T-helper 9 cell (primary cell): Measurements from ENCODE around the gene TTC34.
"Not testable (repeated sequence)": the region's sequence is repeated elsewhere in the genome, so short reads cannot be mapped to it uniquely, and the experiment has no call there.

Experiments
- DNase-seq: peaks from one replicate; pipeline ENCODE4 v3.0.0-alpha.2; 2020

Gene TTC34

GRCh38 chr1:2759433-2759832, 42.1 kb downstream of the TTC34 start:
- not testable (repeated sequence) for DNase-seq

DNA sequence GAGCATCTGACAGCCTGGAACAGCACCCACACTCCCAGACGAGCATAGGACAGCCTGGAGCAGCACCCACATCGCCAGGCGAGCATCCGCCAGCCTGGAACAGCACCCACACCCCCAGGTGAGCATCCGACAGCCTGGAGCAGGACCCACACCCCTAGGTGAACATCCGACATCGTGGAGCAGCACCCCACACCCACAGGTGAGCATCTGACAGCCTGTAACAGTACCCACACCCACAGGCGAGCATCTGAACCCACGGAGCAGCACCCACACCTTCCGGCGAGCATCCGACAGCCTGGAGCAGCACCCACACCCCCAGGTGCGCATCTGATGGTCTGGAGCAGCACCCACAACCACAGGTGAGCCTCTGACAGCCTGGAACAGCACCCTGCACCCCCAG, 44.0 kb downstream of the TTC34 start:
- not testable (repeated sequence) for DNase-seq

GRCh38 chr1:2755426-2755825, 46.1 kb downstream of the TTC34 start:
- DNase-seq: not testable (repeated sequence)

GRCh38 chr1:2754597-2754996, 46.9 kb downstream of the TTC34 start:
- not testable (repeated sequence) for DNase-seq

- not testable (repeated sequence) for DNase-seq
Observed at GRCh38 chr1:2752503-2752902, 49.0 kb downstream of the TTC34 start.

DNA sequence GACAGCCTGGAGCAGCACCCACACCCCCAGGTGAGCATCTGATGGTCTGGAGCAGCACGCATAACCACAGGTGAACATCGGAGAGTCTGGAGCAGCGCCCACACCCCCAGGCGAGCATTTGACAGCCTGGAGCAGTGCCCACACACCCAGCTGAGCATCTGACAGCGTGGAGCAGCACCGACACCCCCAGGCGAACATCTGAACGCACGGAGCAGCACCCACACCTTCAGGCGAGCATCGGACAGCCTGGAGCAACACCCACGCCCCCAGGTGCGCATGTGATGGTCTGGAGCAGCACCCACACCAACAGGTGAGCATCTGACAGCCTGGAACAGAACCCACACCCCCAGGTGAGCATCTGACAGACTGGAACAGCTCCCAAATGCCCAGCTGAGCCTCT, 49.6 kb downstream of the TTC34 start:
- DNase-seq: not testable (repeated sequence)

- not testable (repeated sequence) for DNase-seq
Observed at GRCh38 chr1:2750766-2751730, 50.4 kb downstream of the TTC34 start.

DNA sequence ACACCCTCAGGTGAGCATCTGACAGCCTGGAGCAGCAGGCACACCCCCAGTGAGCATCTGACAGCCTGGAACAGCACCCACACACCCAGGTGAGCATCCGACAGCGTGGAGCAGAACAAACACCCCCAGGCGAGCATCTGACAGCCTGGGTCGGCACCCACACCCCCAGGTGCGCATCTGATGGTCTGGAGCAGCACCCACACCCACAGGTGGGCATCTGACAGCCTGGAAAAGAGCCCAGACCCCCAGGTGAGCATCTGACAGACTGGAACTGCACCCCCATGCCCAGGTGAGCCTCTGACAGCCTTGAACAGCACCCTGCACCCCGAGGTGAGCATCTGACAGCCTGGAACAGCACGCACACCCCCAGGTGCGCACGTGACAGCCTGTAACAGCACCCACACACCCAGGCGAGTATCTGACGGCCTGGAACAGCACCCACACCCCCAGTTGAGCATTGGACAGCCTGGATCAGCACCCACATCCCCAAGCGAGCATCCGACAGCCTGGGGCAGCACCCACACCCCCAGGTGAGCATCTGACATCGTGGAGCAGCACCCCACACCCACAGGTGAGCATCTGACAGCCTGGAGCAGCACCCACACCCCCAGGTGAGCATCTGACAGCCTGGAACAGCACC, 51.3 kb downstream of the TTC34 start:
- DNase-seq: not testable (repeated sequence)

DNA sequence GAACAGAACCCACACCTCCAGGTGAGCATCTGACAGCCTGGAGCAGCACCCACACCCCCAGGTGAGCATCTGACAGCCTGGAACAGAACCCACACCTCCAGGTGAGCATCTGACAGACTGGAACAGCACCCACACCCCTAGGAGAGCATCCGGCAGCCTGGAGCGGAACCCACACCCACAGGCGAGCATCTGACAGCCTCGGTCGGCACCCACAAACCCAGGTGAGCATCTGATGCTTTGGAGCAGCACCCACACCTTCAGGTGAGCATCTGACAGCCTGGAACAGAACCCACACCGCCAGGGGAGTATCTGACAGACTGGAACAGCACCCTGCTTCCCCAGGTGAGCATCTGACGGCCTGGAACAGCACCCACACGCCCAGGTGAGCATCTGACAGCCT, 52.9 kb downstream of the TTC34 start:
- not testable (repeated sequence) for DNase-seq

GRCh38 chr1:2694796-2695195, 106.7 kb downstream of the TTC34 start:
- DNase-seq: not testable (repeated sequence)

DNA sequence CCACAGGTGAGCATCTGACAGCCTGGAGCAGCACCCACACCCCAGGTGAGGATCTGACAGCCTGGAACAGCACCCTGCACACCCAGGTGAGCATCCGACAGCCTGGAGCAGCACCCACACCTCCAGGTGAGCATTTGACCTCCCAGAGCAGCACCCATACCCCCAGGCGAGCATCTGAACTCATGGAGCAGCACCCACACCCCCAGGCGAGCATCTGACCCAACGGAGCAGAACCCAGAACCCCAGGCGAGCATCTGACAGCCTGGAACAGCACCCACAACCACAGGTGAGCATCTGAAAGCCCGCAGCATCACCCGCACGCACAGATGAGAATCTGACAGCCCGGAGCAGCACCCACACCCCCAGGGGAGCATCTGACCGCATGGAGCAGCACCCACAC, 111.3 kb downstream of the TTC34 start:
- DNase-seq: not testable (repeated sequence)

- DNase-seq: not testable (repeated sequence)
Observed at GRCh38 chr1:2688336-2688665, 113.2 kb downstream of the TTC34 start.

DNA sequence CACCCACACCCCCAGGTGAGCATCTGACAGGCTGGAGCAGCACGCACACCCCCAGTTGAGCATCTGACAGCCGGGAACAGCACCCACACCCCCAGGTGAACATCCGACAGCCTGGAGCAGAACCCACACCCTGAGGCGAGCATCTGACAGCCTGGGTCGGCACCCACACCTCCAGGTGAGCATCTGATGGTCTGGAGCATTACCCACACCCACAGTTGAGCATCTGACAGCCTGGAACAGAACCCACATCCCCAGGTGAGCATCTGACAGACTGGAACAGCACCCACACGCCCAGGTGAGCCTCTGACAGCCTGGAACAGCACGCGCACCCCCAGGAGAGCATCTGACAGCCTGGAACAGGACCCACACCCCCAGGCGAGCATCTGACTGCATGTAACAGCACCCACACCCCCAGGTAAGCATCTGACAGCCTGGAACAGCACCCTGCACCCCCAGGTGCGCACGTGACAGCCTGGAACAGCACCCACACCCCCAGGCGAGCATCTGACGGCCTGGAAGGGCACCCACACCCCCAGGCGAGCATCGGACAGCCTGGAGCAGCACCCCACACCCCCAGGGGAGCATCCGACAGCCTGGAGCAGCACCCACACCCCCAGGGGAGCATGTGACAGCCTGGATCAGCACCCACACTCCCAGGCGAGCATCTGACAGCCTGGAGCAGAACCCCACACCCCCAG, 113.7 kb downstream of the TTC34 start:
- not testable (repeated sequence) for DNase-seq

- not testable (repeated sequence) for DNase-seq
Observed at GRCh38 chr1:2687174-2687591, 114.3 kb downstream of the TTC34 start.

DNA sequence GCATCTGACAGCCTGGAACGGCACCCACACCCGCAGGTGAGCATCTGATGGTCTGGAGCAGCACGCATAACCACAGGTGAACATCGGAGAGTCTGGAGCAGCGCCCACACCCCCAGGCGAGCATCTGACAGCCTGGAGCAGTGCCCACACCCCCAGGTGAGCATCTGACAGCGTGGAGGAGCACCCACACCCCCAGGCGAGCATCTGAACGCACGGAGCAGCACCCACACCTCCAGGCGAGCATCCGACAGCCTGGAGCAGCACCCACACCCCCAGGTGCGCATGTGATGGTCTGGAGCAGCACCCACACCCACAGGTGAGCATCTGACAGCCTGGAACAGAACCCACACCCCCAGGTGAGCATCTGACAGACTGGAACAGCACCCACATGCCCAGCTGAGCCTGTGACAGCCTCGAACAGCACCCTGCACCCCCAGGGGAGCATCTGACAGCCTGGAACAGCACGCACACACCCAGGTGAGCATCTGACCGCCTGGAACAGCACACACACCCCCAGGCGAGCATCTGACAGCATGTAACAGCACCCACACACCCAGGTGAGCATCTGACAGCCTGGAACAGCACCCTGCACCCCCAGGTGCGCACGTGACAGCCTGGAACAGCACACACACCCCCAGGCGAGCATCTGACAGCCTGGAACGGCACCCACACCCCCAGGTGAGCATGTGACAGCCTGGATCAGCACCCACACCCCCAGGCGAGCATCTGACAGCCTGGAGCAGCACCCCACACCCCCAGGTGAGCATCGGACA, 115.2 kb downstream of the TTC34 start:
- not testable (repeated sequence) for DNase-seq

- DNase-seq: not testable (repeated sequence)
Observed at GRCh38 chr1:2685671-2686070, 115.8 kb downstream of the TTC34 start.

DNA sequence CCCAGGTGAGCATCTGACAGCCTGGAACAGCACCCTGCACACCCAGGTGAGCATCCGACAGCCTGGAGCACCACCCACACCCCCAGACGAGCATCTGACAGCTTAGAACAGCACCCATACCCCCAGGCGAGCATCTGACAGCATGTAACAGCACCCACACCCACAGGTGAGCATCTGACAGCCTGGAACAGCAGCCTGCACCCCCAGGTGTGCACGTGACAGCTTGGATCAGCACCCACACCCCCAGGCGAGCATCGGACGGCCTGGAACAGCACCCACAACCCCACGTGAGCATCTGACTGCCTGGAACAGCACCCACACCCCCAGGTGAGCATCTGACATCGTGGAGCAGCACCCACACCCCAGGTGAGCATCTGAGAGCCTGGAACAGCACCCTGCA, 116.6 kb downstream of the TTC34 start:
- not testable (repeated sequence) for DNase-seq

DNA sequence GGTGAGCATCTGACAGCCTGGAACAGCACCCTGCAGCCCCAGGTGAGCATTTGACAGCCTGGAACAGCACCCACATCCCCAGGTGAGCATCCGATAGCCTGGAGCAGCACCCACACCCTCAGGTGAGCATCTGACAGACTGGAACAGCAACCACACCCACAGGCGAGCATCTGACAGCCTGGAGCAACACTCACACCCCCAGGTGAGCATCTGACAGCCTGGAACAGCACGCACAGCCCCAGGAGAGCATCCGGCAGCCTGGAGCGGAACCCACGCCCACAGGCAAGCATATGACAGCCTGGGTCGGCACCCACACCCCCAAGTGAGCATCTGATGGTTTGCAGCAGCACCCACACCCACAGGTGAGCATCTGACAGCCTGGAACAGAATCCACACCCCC, 117.5 kb downstream of the TTC34 start:
- DNase-seq: not testable (repeated sequence)

- not testable (repeated sequence) for DNase-seq
Observed at GRCh38 chr1:2683321-2683741, 118.2 kb downstream of the TTC34 start.

DNA sequence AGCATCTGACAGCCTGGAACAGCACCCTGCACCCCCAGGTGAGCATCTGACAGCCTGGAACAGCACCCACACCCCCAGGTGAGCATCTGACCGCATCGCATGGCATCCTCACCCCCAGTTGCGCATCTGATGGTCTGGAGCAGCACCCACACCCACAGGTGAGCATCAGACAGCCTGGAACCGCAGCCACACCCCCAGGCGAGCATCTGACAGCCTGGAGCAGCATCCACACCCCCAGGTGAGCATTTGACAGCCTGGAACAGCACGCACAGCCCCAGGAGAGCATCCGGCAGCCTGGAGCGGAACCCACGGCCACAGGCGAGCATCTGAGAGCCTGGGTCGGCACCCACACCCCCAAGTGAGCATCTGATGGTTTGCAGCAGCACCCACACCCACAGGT, 118.6 kb downstream of the TTC34 start:
- not testable (repeated sequence) for DNase-seq

DNA sequence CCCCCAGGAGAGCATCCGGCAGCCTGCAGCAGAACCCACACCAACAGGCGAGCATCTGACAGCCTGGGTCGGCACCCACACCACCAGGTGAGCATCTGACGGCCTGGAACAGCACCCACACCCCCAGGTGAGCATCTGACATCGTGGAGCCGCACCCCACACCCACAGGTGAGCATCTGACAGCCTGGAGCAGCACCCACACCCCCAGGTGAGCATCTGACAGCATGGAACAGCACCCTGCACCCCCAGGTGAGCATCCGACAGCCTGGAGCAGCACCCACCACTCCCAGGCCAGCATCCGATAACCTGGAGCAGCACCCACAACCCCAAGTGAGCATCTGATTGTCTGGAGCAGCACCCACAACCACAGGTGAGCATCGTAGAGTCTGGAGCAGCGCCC, 124.8 kb downstream of the TTC34 start:
- DNase-seq: not testable (repeated sequence)

DNA sequence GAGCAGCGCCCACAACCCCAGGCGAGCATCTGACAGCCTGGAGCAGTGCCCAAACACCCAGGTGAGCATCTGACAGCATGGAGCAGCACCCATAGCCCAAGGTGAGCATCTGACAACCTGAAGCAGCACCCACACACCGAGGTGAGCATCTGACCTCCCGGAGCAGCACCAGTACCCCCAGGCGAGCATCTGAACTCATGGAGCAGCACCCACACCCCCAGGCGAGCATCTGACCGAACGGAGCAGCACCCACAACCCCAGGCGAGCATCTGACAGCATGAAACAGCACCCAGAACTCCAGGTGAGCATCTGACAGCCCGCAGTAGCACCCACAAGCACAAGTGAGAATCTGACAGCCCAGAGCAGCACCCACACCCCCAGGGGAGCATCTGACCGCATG, 129.8 kb downstream of the TTC34 start:
- not testable (repeated sequence) for DNase-seq
